DMS53 treated with DMSO at 0.1 percent for 48 hours (cell line): ENCODE results near the gene ARL15.

Source experiments
- DNase-seq: peaks from one replicate; lab custom pipeline; 2025; ENCODE audit not compliant: unreplicated experiment; lab: John Stamatoyannopoulos, UW

ARL15 gene

DNA sequence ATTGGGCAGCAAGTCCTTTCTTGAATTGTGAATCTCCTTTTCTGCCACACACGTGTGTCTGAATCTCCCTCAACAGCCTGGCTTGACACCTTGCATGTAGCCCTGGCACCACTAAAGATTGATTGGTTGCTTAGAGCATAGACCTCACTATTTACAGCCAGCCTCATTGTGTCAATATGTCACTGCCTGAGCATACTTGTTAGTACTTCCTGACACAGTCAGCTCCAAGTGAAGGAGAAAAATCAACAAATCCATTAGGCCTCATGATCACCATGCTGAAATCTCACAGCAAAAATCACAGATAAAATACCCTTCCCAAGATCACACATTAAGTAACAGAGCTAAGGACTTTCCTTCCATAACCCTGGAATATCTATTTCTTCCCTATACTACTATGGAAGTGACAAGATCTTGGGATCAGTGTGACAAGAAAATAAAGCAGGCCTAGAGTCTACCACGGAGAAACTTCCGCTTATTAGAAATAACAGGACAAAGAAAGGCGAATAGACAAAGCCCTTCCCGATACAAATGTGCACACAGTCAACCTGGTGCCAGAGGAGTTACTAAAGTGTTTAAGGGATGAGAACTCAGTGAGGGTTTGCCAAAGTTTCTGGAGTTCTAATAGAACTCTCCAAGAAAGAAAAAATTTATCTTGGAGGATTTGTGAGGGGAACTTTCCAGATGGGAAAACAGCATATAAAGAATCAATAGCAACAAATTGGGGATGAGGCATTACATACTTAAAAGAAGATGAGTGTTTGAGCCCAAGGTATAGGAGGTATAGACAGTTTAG is 5.6 kb upstream of the ARL15 start:
- DNase-seq = peak; percentile 71

DNA sequence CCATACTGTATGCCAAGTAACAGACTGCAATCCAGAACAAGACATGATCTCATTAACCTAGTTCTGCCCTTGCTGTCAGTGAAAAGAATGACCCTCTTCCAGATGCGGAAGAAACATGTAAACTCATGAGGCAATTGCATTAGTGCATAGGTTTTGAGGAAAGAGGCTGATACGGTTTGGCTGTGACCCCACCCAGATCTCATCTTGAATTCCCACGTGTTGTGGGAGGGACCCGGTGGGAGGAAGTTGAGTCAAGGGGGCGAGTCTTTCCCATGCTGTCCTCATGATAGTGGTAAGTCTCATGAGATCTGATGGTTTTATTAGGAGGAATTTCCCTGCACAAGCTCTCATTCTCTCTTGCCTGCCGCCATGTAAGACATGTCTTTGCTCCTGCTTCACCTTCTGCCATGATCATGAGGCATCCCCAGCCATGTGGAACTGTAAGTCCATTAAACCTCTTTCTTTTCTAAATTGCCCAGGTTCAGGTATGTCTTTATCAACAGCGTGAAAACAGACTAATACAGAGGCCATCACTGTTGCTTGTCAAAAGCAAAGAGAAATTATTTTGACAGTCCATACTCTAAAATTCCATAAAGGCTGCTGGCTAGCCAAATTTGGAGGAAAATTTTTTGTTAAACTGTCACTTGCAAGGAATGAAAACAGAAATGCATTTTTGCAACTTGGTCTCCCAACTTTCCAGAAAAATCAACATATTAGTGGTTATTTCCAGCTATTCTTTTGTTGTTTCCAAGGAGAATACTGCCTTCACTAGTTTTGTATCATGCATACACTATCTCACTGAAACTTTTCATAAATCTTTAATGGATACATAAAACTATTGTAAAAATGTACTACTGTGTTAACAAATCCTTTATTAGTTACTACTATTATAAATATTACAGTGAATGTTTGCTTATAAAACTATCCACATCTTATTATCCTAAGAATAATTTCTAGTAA is 3.2 kb upstream of the ARL15 start:
- no peak for DNase-seq

DNA sequence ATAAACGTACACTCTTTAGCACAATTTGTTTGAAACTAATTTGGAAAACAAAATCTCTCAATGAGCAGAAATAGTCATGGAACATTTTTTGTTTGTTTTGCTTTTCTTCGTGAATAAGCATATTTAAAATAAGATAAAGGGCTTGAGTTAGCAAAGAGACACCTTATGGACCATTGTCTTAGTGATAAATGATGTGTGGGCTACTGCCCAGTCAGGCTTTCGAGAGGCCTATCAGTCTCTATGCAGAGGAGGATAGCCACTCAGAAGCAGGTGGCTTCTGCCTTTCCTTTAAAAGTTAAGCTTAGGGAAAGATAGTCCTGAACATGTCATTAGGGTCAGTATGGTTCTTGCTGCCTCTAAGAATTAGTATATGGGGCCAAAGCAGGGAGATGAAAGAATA is 2.1 kb upstream of the ARL15 start:
- DNase-seq = no peak

DNA sequence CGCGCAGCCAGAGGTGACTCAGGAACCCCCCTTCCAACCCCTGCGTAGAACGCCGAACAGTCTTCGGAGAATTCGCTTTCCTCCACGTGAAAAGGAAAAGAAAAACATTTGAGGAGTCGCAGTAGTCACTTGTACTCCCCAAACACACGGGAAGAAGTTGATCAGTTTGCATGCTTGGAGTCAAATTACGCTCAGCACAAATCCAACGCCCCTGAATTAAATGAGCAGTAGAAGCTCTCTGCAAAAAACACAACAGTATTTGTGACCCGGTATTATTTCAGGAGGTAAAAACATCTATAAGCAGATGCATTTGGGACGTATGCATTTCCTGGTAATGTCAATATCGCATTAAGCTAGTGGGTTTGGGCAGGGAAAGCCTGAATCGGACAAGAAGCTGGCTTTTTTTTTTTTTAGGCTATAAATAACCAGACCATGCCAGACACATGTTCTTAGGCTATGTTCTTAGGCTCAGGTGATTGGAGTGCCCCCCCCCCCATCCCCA is 854 bp upstream of the ARL15 start:
- no peak for DNase-seq

- DNase-seq = peak; percentile 50
These were observed 511 bp downstream of the ARL15 start for GRCh38 chr5:54309691-54310432.

DNA sequence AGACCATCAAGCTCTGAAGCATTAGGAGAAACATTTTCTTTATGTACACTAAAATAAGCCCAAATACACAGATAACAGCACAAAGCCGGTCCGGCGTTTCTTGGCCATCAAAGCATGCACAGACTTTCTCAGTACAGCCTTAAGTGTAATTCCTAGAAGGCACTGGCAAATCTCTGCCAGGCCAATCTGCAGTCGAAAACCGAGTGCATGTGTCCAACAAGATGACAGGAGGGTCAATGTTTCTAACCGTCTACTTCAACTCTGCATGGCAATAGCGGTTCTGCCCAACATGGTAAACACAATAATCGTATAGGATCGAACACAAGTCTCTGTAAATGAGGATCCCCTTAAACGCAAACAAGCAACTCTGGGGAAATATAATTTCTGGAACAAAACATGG is 1.1 kb downstream of the ARL15 start:
- DNase-seq = peak; percentile 33

DNA sequence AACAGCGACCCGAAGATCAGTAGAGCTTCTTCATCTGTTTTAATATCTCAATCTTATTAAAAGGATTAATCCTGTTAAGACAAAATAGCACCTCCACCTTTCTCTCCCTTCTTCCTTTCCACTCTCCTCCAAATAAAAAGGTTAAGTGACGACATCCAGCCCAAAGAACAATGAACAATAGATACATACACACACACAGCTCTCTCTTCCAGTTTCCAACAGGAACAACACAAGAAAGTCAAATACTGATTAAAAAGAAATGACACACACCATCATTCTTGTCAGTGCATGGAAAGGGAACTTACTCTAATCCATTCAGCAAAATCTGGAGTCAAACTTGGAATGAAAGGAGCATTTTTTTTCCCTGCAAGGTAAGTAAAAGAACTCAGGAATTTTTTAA is 2.8 kb downstream of the ARL15 start:
- no peak for DNase-seq

DNA sequence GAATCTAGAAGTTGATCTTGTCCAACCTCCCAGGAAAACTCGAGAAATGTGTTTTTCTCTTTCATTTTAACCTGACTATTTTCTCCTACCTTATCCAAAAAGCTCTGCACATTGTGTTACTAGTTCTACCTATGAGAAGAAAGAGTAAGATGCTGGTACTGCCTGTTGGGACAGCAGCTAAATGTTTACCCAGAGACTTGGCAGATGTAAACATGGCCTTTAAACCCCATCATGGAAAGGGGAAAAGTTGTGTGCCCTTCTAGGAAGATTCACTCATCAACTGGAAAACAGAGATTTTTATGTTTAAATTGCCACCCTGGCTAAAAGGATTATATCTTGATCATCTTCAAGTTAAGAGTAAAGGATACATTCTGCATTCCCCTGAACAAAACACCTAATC is 3.5 kb downstream of the ARL15 start:
- no peak for DNase-seq

DNA sequence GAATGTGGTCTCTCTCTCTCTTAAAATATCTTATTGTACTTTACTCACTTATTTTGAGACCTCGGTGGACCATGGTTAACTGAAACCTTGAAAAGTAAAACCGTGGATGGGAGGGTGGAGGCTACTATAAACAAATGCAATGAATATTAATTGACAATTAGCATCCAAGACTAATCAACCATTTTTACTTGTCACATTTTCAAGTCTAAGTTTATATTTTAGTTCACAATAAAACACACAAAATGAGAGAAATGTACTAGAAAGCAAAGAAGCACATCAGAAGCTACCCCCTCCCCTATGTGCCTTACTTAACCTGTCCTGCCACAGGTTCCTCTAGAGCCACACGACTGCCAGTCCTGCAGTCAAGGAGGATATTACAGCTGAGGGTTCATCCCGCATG is 4.6 kb downstream of the ARL15 start:
- DNase-seq = no peak

- DNase-seq = no peak
These were observed 6.3 kb downstream of the ARL15 start for GRCh38 chr5:54304040-54304439.

GRCh38 chr5:54302267-54302687 is 8.1 kb downstream of the ARL15 start:
- no peak for DNase-seq

- no peak for DNase-seq
These were observed 8.5 kb downstream of the ARL15 start for GRCh38 chr5:54301849-54302248.

GRCh38 chr5:54301220-54301619 is 9.2 kb downstream of the ARL15 start:
- DNase-seq = no peak

DNA sequence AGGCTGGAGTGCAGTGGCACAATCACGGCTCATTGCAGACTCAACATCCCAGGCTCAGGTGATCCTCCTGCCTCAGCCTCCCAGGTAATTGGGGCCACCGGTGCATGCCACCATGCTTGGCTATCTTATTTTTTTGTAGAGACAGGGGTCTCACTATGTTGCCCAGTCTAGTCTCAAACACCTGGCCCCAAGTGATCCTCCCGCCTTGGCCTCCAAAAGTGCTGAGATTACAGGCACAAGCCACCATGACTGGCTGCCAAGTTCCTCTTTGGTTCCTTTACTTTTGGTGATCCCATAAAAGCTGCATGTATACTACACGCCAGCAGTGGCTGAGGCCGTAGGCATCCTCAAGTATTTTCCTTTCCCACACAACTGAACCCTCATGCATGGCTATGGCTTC is 11.4 kb downstream of the ARL15 start:
- no peak for DNase-seq

DNA sequence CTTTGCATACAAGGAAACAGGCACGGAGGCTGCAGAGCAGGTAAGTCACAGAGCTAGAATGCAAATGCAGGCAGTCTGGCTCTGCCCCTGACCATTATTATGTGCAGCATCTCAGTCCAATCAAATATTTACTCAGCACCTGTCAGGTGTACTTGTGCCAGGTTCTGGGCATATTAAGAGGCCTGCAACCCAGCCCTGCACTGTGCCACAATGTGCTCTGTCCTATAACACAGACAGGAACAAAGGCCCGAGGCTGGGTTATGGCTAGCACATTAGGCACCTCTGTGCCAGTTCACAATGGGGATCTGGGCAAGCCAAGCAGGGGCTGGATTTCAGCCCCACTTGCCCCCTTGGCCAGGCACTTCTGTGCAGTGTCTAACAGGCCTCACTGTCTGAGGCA is 14.0 kb downstream of the ARL15 start:
- DNase-seq = peak; percentile 75

- no peak for DNase-seq
These were observed 14.6 kb downstream of the ARL15 start for GRCh38 chr5:54295651-54296276.

DNA sequence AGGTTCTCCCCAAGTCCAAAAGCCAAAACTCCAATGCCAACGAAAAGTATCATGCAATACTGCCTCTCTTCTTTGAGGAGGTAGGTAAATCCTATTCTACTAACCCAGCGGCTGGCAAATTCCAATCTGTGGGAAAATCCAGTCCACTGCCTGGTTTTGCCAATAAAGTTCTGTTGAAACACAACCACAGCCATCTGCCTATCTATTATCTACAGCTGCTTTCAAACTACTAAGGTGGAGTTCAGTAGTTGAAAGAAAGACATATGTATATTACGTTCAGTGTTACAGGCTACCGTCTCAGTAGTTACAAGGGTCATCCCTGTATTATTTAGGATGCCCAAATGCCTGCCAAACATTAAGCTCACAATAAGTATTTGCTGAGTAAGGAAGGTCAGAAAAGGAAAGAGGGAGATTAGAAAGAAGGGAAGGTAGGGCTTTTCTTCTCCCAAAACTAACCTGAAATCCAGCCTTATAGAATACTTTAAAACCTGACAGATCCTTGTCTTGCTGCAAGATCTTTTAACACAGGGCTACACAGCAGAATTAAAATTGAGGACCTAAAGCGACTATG is 16.2 kb downstream of the ARL15 start:
- no peak for DNase-seq

DNA sequence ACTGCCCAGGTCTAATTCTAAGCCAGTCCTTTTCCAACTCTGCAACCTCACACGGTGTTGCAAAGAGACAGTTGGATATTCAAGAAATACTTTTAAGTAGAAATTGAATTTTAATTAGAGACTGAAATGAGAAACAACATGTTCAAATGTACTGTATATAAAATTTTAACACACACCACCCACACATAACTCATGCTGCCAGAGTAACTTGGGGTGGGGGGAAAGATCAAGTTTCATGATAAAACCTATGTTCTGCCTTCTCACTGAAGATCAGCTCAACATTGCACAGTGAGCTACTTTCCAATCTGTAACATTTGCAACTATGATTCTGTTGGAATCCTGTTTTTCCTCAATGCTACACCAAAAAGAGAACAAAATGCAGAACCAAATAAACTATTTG is 17.5 kb downstream of the ARL15 start:
- DNase-seq = no peak

GRCh38 chr5:54291498-54291897 is 18.9 kb downstream of the ARL15 start:
- DNase-seq = no peak

- DNase-seq = no peak
These were observed 20.6 kb downstream of the ARL15 start for GRCh38 chr5:54289769-54290168.
